Dendritic cell treated with granulocyte-macrophage colony-stimulating factor and Interleukin-4, amounts not matched to agents 40 ng/mL and 50 ng/mL, for 4 days (primary cell): ENCODE measurements around the gene TSNAXIP1.
"Not testable (repeated sequence)": the region's sequence is repeated elsewhere in the genome, so short reads cannot be mapped to it uniquely, and the experiment has no call there.

Experiments used
- H3K27ac Mint-ChIP-seq: one replicate; pipeline ENCODE4 v1.8.0; 2022; ENCODE audit warnings: mild to moderate bottlenecking, mixed read lengths
- H3K27me3 Mint-ChIP-seq: one replicate; pipeline ENCODE4 v1.8.0; 2022; ENCODE audit warnings: mild to moderate bottlenecking, mixed read lengths
- H3K36me3 Mint-ChIP-seq: one replicate; pipeline ENCODE4 v1.8.0; 2022; ENCODE audit warnings: low read depth, mixed read lengths
- H3K4me1 Mint-ChIP-seq: one replicate; pipeline ENCODE4 v1.8.0; 2022; ENCODE audit warnings: low read depth, mixed read lengths
- H3K4me3 Mint-ChIP-seq: one replicate; pipeline ENCODE4 v1.8.0; 2022; ENCODE audit warnings: mild to moderate bottlenecking, moderate library complexity, mixed read lengths
- H3K9me3 Mint-ChIP-seq: one replicate; pipeline ENCODE4 v1.8.0; 2022; ENCODE audit warnings: mixed read lengths
- intact Hi-C: fragments of 100-400 bp; cut with micrococcal nuclease; formaldehyde crosslinking; loops from one replicate; pipeline ENCODE4 v1.15.0; 2022

The TSNAXIP1 gene

DNA sequence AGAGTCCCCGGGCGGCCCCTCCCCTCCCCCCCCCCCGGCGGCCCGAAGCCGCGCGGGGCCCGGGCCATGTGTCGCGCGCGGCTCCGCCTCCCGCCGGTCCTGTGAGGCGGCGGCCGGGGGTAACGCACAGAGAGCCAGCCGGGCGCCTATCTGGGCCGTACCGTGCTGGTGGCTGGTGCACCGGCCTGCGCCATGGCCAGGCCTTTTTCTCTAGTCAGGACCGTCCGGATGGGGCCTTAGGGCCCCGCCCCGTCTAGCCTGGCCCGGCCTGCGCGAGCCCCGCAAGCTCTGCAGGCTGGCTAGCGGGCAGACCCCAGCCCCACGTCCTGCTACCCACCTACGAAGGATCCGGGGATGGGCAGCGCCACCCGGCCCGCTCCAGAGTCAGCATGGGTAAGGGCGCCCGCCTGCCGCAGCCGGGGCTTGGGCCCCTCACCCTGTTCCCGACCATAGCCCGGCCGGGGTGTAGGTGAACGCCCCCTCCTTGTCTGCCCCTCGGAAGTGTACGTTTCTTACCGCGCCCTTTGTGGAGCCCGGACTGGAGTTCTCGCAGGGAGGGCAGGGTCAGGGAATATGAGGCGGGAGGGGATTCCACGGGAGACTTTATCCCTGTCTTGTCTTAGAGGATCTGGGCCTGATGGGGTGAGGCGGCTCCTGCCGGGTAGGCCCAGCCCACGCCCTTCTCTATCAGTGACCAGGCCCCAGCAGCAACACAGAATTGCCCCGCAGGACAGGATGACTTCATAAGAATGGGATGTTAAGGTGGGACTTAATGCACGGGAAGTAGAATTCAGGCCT, 40.6 kb downstream of the TSNAXIP1 start, which contains the start of gene CENPT:
Gene CENPT, minus strand, starts transcription at position 630 of the 798 bp plus-strand sequence. CDS start 13,834 bp downstream, outside the sequence.
- H3K36me3 Mint-ChIP-seq: peaks cover 36% of the 10 kb centered on the region
- H3K4me1 Mint-ChIP-seq: peaks cover 61% of the 10 kb centered on the region
- H3K27me3 Mint-ChIP-seq: no peaks in the 10 kb centered on the region
- intact Hi-C loops: loop anchor here (2.0 kb wide), 1 partner anchor 26 kb away; the partner anchor contains the start of gene EDC4
- peak within 1 kb of the TSS; percentile 84 for H3K4me3 Mint-ChIP-seq
- no peaks in the 10 kb centered on the region for H3K9me3 Mint-ChIP-seq
- H3K27ac Mint-ChIP-seq: peak within 1 kb of the TSS; percentile 88

DNA sequence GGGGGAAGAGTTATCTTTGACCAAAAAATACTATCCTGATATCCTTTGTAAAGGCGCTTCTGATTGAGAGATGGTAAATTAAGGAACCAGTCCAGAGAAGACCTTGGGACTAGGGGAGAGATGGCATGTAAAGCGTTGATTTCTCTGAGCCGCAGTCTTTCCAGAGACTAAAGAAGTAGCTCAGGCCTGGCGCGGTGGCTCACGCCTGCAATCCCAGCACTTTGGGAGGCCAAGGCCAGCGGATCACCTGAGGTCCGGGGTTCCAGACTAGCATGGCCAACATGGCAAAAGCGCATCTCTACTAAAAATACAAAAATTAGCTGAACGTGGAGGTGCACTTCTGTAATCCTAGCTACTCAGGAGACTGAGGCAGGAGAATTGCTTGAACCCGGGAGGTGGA, 41.4 kb downstream of the TSNAXIP1 start:
- Mint-ChIP-seq H3K27me3 (no peaks in the 10 kb centered on the region), H3K27ac (peak overlapping the region; percentile 88), H3K4me3 (peak overlapping the region; percentile 84), H3K36me3 (peaks cover 29% of the 10 kb centered on the region), H3K4me1 (peaks cover 54% of the 10 kb centered on the region), H3K9me3 (no peaks in the 10 kb centered on the region)
- intact Hi-C loops: no loop called here

DNA sequence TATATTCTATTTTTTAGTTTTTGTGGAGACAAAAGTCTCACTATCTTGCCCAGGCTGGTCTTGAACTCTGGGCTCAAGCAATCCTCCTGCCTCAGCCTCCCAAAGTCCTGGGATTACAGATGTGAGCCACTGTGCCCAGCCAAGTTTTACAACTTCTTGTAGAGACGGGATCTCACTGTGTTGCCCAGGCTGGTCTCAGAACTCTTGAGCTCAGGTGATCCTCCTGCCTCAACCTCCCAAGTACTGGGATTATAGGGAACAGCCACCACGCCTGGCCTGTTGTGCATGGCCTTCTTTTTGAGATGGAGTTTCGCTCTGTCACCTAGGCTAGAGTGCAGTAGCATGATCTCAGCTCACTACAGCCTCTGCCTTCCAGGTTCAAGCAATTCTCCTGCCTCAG, 47.0 kb downstream of the TSNAXIP1 start:
- intact Hi-C loops: no loop called here
- H3K36me3 Mint-ChIP-seq: peaks cover 36% of the 10 kb centered on the region
- H3K9me3 Mint-ChIP-seq: no peaks in the 10 kb centered on the region
- peaks cover 55% of the 10 kb centered on the region for H3K4me1 Mint-ChIP-seq
- H3K27me3 Mint-ChIP-seq: no peaks in the 10 kb centered on the region
- H3K4me3 Mint-ChIP-seq: no peak overlapping the region
- H3K27ac Mint-ChIP-seq: no peak overlapping the region

DNA sequence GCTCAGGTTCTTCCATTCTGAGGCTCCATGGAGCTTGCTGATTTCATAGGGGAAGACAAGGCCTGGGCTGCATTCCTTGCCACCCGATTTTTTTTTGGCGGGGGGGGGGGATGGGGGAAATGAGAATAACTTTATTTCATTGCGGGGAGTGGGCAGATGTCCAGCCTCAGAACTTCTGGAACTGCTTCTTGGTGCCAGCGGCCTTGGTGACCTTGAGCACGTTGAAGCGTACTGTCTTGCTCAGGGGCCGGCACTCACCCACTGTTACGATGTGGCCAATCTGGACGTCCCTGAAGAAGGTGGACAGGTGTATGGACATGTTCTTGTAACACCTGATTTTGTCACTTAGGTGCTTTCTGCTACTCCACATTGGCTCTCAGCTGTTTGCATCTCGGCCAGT, 49.1 kb downstream of the TSNAXIP1 start:
- no peak overlapping the region for H3K4me3 Mint-ChIP-seq
- peaks cover 55% of the 10 kb centered on the region for H3K4me1 Mint-ChIP-seq
- intact Hi-C loops: no loop called here
- H3K27me3 Mint-ChIP-seq: no peaks in the 10 kb centered on the region
- peaks cover 34% of the 10 kb centered on the region for H3K36me3 Mint-ChIP-seq
- H3K27ac Mint-ChIP-seq: no peak overlapping the region
- H3K9me3 Mint-ChIP-seq: no peaks in the 10 kb centered on the region

DNA sequence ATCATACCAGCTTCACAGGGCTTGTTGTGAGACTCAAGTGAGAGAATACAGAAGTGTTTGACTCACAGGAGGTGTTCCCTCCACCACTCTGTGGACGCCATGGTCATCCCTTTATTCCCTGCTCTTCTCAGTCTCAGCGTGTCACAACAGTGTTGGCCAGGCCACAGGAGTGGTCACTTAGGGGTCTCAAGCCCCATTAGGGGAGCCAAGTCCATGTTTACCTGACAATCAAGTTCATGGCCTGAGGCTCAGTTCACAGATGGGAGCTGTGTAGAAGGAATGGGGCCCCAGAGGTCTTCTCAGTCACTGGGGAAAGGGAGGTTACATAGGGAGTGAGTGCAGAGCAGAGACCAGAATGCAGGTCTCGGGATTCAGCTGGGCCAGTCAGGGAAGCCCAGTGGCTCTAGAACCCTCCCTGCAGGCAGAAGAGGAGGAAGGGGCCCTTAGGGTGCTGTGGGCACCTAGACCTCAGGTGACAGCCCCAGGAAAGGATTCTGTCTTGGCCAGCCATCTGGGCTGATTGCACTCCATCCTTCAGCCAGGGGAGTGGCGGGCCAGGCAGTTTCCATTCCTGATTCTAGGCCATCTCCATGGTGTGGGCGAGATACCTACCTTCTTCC, 50.3 kb downstream of the TSNAXIP1 start:
- intact Hi-C loops: no loop called here
- H3K27me3 Mint-ChIP-seq: no peaks in the 10 kb centered on the region
- H3K4me1 Mint-ChIP-seq: peaks cover 67% of the 10 kb centered on the region
- H3K27ac Mint-ChIP-seq: peak overlapping the region; percentile 81
- H3K36me3 Mint-ChIP-seq: peaks cover 47% of the 10 kb centered on the region
- H3K9me3 Mint-ChIP-seq: no peaks in the 10 kb centered on the region
- H3K4me3 Mint-ChIP-seq: no peak overlapping the region

DNA sequence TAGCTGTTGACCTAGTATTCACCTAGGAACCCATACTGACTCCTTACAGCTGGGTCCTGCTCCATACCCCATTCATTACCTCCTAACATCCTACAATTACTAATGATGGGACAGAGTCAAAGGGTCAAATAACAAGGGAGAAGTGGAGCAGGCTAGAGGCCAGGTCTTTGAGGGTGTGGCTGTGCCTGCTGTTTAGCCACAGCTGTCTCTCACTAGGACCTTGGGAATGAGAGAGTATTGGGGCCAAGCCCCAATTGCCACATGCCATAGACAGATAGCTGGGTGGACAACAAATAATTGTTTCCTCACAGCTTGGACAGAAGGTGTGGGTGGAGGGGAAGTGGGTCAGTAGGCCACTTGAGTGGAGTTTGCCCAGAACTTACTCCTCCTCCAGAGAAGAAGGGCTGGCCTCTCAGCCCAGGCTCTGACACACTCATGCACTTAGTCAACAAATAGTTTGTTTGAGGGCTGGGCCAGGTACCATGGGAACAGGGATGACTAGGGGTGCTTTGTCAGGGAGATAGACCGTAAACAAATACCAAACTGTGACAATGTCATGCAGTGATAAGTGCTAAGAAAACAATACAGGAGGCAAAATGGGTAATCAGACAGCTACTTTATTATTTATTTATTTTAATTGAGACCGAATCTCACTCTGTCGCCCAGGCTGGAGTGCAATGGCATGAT, 51.0 kb downstream of the TSNAXIP1 start:
- intact Hi-C loops: no loop called here
- Mint-ChIP-seq H3K36me3 (peaks cover 53% of the 10 kb centered on the region), H3K4me3 (peak overlapping the region; percentile 21), H3K4me1 (peaks cover 67% of the 10 kb centered on the region), H3K27me3 (no peaks in the 10 kb centered on the region), H3K9me3 (no peaks in the 10 kb centered on the region), H3K27ac (peak overlapping the region; percentile 81)

DNA sequence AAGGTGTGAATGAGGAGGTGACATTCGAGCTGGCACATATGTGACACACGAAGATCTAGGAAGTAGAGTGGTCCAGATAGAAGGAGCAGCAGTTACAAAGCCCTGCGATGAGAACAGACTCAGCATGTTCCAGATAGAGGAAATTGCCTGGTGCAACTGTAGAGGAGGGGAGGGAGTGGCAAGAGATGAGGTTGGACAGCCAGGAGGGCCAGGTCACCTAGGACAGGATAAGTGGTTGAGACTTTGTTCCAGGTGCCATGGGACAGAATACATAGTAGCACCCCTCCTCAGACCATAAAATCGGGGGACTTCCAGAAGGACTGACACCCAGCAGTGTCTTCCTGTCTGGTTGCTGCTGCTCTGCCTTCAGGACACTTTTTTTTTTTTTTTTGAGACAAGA, 51.8 kb downstream of the TSNAXIP1 start:
- H3K4me3 Mint-ChIP-seq: no peak overlapping the region
- no peaks in the 10 kb centered on the region for H3K9me3 Mint-ChIP-seq
- peak overlapping the region; percentile 81 for H3K27ac Mint-ChIP-seq

DNA sequence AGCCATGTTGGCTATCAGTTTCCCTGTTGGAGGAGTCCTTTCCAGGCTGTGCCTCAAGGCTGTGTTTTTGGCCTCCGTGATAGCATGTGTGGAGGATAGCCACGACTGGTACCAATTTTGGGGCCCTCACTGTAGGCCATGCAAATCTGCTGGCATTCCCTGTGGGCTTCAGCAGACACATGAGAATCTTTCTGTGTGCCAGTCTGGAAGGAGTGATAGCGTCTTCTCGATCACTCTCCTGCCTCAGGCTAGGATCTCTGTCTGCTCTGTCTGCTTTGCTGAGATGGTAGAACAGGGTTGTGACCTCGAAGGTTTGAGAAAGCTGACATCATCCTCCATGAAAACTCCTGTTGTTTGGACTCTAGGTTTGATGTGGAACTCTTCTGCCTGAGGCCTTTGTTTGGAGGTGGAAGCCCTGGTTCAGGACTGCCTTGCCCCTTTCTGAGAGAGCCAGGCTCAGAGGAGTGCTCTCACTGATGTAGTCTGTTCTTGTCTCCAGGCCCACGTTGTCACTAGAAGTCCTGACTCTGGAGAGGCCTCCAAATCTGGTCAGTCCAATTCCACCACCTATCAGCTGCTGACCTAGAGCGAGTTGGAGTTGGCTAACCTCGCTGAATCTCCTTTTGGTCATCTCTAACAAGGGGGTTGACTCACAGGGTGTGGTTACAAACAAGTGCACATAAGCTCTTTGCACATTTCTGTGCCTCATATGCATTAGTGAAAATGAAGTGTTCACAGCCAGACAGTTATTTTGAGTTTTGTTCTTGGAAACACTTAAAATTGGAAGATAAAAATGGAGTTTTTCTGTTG, 54.1 kb downstream of the TSNAXIP1 start:
- intact Hi-C loops: no loop called here
- peak overlapping the region; percentile 43 for H3K27ac Mint-ChIP-seq
- H3K27me3 Mint-ChIP-seq: no peaks in the 10 kb centered on the region
- peaks cover 60% of the 10 kb centered on the region for H3K4me1 Mint-ChIP-seq
- H3K36me3 Mint-ChIP-seq: peaks cover 50% of the 10 kb centered on the region
- no peak overlapping the region for H3K4me3 Mint-ChIP-seq
- H3K9me3 Mint-ChIP-seq: no peaks in the 10 kb centered on the region

More for the DNA sequence above, 51.8 kb downstream of the TSNAXIP1 start:
- Mint-ChIP-seq H3K36me3 (peaks cover 53% of the 10 kb centered on the region), H3K4me1 (peaks cover 67% of the 10 kb centered on the region), H3K27me3 (no peaks in the 10 kb centered on the region)
- intact Hi-C loops: no loop called here

DNA sequence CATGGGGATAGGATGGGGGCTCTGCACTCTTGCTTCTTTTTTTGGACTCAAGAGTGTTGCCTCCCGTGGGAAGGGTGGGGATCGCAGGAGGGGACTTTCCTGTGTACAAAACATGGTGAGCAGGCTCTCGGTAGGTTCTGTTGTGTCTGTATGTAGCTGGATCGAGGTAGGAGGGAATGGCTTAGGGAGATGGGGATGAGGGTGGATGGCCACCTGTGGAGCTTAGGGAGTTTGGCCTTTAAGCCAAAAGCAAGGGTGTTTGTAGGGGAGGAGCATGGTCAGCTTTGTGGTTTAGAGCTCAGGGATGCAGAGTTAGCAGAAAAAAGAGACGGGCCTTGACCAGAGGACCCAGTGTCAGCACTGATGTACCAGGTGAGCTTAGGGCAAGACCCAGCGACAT, 55.2 kb downstream of the TSNAXIP1 start:
- Mint-ChIP-seq H3K27me3 (no peaks in the 10 kb centered on the region), H3K27ac (no peak overlapping the region), H3K4me1 (peaks cover 49% of the 10 kb centered on the region), H3K36me3 (peaks cover 52% of the 10 kb centered on the region), H3K9me3 (no peaks in the 10 kb centered on the region), H3K4me3 (no peak overlapping the region)
- intact Hi-C loops: no loop called here

DNA sequence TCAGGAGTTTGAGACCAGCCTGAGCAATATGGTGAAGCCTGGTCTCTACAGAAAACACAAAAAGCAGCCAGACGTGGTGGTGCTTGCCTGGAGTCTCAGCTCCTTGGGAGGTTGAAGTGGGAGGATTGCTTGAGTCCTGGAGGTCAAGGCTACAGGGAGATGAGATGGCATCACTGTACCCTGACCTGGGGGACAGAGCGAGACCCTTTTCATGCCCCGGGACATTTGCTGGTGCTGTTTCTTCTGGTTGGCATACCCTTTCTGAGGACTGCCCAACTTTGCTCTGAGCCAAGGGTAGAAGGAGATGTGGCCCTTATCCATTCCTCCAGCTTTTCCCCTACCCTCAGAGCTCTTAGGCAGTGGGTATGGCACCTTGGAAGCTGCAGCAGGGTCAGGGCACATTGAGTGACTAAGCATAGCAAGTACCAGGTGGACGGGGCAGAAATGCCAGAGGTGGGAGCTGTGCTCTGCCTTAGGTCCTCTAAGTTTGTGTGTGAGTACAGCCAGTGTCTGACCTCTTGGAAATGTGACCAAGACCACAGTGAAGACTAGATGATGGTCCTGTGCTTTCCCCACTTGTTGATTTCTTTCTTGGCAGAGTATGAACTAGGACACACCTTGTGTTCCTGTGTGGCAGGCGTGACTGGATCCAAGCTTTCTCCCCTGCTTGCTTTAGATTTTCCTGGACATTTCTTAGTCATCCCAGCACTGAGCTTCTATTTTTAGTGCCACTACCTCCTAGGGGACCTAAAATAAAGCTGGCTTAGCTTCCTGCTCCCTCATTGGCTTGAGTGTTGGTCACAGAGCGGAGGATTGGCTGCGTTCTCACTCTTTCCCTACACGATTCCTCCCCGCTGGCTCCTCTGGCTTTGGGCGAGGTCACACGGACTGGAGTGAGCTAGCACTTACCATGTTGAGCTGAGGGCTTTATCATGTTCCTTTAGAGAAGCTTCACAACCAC, 56.2 kb downstream of the TSNAXIP1 start:
- no peaks in the 10 kb centered on the region for H3K27me3 Mint-ChIP-seq
- peaks cover 39% of the 10 kb centered on the region for H3K4me1 Mint-ChIP-seq
- H3K4me3 Mint-ChIP-seq: no peak overlapping the region
- no peaks in the 10 kb centered on the region for H3K9me3 Mint-ChIP-seq
- H3K36me3 Mint-ChIP-seq: peaks cover 63% of the 10 kb centered on the region
- intact Hi-C loops: no loop called here
- no peak overlapping the region for H3K27ac Mint-ChIP-seq

DNA sequence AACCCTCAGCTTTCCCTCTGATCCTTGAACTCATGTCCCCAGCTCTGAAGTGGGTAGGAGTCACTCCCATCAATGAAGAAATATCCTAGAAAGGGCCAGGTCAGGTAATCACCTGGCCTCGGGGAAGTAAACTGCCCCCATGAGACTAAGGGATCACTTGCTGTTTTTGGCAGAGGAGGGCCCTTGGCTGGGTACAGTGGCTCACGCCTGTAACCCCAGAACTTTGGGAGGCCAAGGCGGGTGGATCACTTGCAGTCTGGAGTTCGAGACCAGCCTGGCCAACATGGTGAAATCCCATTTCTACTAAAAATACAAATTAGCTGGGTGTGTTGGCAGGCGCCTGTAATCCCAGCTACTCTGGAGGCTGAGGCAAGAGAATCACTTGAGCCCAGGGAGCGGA, 57.4 kb downstream of the TSNAXIP1 start:
- H3K27ac Mint-ChIP-seq, H3K4me3 Mint-ChIP-seq, H3K9me3 Mint-ChIP-seq, H3K27me3 Mint-ChIP-seq, intact Hi-C loops: not testable (repeated sequence)
- Mint-ChIP-seq H3K4me1 (peaks cover 28% of the 10 kb centered on the region), H3K36me3 (peaks cover 74% of the 10 kb centered on the region)

DNA sequence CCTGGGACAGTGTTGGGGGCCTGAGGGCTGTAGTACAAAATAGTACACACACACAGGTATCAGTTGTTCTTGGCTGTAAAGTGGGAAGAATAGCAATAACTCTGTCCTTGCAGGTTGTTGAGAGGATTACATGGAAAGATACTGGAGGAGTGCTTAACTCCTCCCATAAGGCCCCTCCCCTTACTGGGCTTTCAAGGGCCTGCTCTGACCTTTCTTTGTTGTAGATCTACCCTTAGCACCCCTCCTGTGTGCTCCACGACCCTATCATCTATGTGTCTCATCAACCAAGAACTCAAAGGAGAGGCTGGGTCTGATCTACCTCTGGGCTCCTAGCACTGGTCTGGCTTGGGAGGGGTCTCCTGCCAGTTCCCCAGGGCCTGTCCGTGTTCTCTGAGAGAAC, 57.9 kb downstream of the TSNAXIP1 start:
- intact Hi-C loops: no loop called here
- Mint-ChIP-seq H3K4me3 (no peak overlapping the region), H3K36me3 (peaks cover 80% of the 10 kb centered on the region), H3K4me1 (peaks cover 28% of the 10 kb centered on the region), H3K27ac (no peak overlapping the region), H3K9me3 (no peaks in the 10 kb centered on the region), H3K27me3 (no peaks in the 10 kb centered on the region)

DNA sequence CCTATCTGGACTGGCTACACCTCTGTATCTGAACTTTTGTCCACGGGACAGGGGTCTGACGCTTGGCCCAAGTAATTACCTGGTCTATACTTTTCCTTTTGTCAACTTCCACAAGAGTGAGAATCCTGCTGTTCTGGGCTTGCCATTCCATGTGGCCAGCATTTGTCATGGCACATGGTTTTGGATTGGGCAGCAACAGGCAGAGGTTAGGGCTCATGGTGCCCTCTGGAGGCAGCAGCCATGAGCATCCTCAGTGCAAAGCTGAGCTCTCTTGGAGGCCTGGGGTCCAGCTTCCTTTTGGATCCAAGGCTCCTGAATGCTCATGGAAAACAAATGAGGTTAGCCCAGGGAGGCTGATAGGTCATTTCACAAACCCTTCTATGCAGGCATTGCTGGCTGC, 58.6 kb downstream of the TSNAXIP1 start:
- peaks cover 83% of the 10 kb centered on the region for H3K36me3 Mint-ChIP-seq
- H3K27me3 Mint-ChIP-seq: no peaks in the 10 kb centered on the region
- no peaks in the 10 kb centered on the region for H3K9me3 Mint-ChIP-seq
- H3K4me3 Mint-ChIP-seq: no peak overlapping the region
- intact Hi-C loops: loop anchor here (1.0 kb wide), 2 partner anchors 49 to 192 kb away; no protein-coding TSS in a partner anchor
- H3K27ac Mint-ChIP-seq: no peak overlapping the region
- peaks cover 24% of the 10 kb centered on the region for H3K4me1 Mint-ChIP-seq
